ENCODE measurements around the gene MDGA2. TPM values are rescaled to one million over a fixed set of nuclear protein-coding genes. Genes with fewer than 3 reads are reported as not detected.

The MDGA2 gene
- total RNA-seq, 5 donors from 2014 or later (not counting 1 experiment from before 2014, with no cell fraction given) = not detected

DNA sequence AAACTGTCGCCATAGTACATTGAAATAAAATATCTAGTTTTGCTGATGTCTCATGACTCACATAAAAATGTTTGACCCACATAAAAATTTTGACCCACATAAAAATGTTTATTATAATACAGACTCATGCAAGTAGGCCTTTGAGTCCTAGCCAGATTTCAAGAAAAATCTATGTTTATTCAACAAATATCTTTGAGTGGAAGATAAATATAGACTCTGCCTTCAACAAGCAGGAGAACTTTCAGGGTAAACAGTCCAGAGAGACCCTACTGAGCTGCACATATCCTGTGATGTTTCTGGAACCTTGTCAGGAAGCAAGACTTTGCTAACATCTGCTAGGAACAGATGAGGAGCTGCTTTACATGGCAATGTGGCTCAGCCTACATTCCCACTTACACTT is 283.1 kb downstream of the MDGA2 start:
- Histone ChIP-seq H3K36me3 (ENCODE audit: control insufficient read depth in 2 of 2, extremely low read depth in 1 of 2, insufficient read depth in 1 of 2, low read length in 1 of 2) (no peaks in the 10 kb centered on the region), H3K4me1 (ENCODE audit: control insufficient read depth in 1 of 2, extremely low read depth in 1 of 2, insufficient read depth in 2 of 2, low read length in 2 of 2) (no peaks in the 10 kb centered on the region), H3K27ac (ENCODE audit: low read length) (no peak overlapping the region), H3K27me3 (replicated peaks in 1 of 2; ENCODE audit: control insufficient read depth in 2 of 2, extremely low read depth in 1 of 2, insufficient read depth in 2 of 2, low read length in 1 of 2) (no peaks in the 10 kb centered on the region), H3K4me3 (ENCODE audit: control insufficient read depth in 1 of 2, extremely low read depth in 1 of 2, low read length in 1 of 2) (no peak overlapping the region), H3K9me3 (no peaks in the 10 kb centered on the region)
- WGBS (ENCODE audit: insufficient coverage) = no CpG with 5 or more reads among the region's 1 CpG
- Mint-ChIP-seq H3K27me3 (no peaks in the 10 kb centered on the region), H3K4me1 (no peaks in the 10 kb centered on the region), H3K9me3 (peaks cover 3 to 5% (median 4%) of the 10 kb centered on the region in 3 donors), H3K4me3 (no peak overlapping the region), H3K27ac (no peak overlapping the region), H3K36me3 (no peaks in the 10 kb centered on the region)
- DNase-seq (no peak), ATAC-seq (replicated peaks in 1 of 4) (no peak)
- POLR2A ChIA-PET = interaction anchor here in 1 of 2 donors (0.6 kb wide), 1 partner anchor 121 kb away, joined by 3 read pairs; no protein-coding TSS in a partner anchor
- CTCF ChIA-PET = no interaction called here

DNA sequence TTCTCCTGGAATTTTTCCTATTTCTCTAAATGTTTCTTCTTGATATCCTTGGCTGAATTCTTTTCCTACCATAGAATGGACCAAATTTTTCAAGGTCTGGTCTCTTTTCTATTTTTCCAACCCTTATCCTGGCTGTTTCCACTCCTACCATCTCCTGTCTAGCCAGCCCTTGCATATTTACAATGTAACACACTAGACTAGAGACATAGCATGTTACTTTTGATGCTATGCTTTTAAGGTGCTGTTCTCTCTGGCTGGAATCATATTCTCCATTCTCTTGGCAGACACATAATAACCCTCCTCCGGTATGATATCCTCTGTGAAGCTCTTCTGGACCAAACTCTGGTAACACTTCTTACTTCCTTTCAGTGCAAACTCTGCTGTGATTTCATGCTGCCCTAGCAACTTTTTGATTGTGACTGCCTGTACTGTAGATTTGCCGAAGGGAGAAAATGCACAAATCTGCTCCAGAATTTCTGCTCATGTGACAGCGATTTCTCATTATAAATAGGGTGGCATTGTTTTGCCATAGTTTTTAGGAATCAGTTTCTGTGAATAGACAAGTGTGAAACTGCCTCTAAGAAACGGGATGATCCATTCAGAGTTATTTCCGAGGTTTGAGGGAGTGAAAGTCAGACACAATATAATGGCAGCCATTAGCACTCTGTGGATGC is 284.4 kb downstream of the MDGA2 start:
- no peaks in the 10 kb centered on the region for H3K27me3 Mint-ChIP-seq
- H3K27me3 ChIP-seq (replicated peaks in 1 of 2; ENCODE audit: control insufficient read depth in 2 of 2, extremely low read depth in 1 of 2, insufficient read depth in 2 of 2, low read length in 1 of 2) = no peaks in the 10 kb centered on the region
- H3K9me3 ChIP-seq = no peaks in the 10 kb centered on the region
- no peaks in the 10 kb centered on the region for H3K36me3 Mint-ChIP-seq
- 83% methylated on average over 3 of the region's 5 CpGs for WGBS (ENCODE audit: insufficient coverage)
- CTCF ChIA-PET = no interaction called here
- H3K27ac Mint-ChIP-seq = no peak overlapping the region
- no peak overlapping the region for H3K27ac ChIP-seq (ENCODE audit: low read length)
- DNase-seq (no peak), ATAC-seq (replicated peaks in 1 of 4) (no peak)
- no peak overlapping the region for H3K4me3 ChIP-seq (ENCODE audit: control insufficient read depth in 1 of 2, extremely low read depth in 1 of 2, low read length in 1 of 2)
- H3K9me3 Mint-ChIP-seq = peaks cover 0 to 5% (median 3%) of the 10 kb centered on the region in 3 donors
- POLR2A ChIA-PET = no interaction called here
- no peaks in the 10 kb centered on the region for H3K4me1 ChIP-seq (ENCODE audit: control insufficient read depth in 1 of 2, extremely low read depth in 1 of 2, insufficient read depth in 2 of 2, low read length in 2 of 2)
- no peaks in the 10 kb centered on the region for H3K36me3 ChIP-seq (ENCODE audit: control insufficient read depth in 2 of 2, extremely low read depth in 1 of 2, insufficient read depth in 1 of 2, low read length in 1 of 2)
- H3K4me1 Mint-ChIP-seq = no peaks in the 10 kb centered on the region
- H3K4me3 Mint-ChIP-seq = no peak overlapping the region

DNA sequence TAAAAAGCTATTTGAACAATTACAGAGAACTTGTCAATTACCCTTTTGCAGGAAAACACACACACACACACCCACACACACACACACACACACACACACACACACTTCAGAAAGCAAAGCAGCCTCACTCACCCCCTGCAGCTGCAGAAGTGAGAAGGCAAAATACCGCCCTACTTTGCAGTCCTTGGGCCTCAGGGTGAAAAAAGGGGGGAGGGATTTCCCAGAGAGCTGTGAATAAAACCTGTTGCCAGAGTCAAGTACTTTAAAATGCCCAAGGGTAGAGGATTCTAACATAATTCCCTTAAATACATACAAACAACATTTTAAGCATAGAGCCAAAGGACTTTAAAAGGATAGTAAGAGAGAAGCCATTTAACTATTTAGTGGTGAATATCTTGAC is 285.9 kb downstream of the MDGA2 start:
- Histone ChIP-seq H3K9me3 (no peaks in the 10 kb centered on the region), H3K27me3 (replicated peaks in 1 of 2; ENCODE audit: control insufficient read depth in 2 of 2, extremely low read depth in 1 of 2, insufficient read depth in 2 of 2, low read length in 1 of 2) (no peaks in the 10 kb centered on the region), H3K36me3 (ENCODE audit: control insufficient read depth in 2 of 2, extremely low read depth in 1 of 2, insufficient read depth in 1 of 2, low read length in 1 of 2) (no peaks in the 10 kb centered on the region), H3K27ac (ENCODE audit: low read length) (no peak overlapping the region), H3K4me3 (ENCODE audit: control insufficient read depth in 1 of 2, extremely low read depth in 1 of 2, low read length in 1 of 2) (no peak overlapping the region), H3K4me1 (ENCODE audit: control insufficient read depth in 1 of 2, extremely low read depth in 1 of 2, insufficient read depth in 2 of 2, low read length in 2 of 2) (no peaks in the 10 kb centered on the region)
- H3K27ac Mint-ChIP-seq = no peak overlapping the region
- H3K36me3 Mint-ChIP-seq = no peaks in the 10 kb centered on the region
- H3K4me3 Mint-ChIP-seq = no peak overlapping the region
- ChIA-PET CTCF (interaction anchor here in 1 of 2 donors (0.7 kb wide), 1 partner anchor 441 kb away, joined by 3 read pairs; no protein-coding TSS in a partner anchor), POLR2A (no interaction called here)
- ATAC-seq (replicated peaks in 1 of 4) = no peak
- no CpG with 5 or more reads among the region's 1 CpG for WGBS (ENCODE audit: insufficient coverage)
- H3K9me3 Mint-ChIP-seq = peaks cover 0 to 5% (median 3%) of the 10 kb centered on the region in 3 donors
- H3K27me3 Mint-ChIP-seq = no peaks in the 10 kb centered on the region
- DNase-seq = no peak
- H3K4me1 Mint-ChIP-seq = no peaks in the 10 kb centered on the region

DNA sequence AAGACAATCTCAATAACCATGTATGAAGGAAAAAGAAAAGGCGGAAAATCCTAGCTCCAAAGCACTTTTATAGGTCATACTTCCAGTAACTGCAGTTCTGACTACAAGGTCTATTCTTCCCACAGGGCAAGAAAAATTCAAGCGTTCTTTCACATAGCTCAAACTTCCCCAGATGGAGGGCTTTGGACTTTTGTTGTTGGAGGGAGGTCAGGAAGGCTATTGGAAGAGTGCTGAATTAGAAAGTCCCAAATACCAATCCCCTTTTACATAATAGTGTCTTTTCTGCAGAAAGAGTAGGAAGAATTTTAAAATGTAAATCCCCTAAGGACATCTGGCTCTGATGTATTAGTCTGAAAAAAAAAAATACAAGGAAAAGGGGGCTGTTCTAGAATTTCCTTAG is 309.4 kb downstream of the MDGA2 start:
- no peak for ATAC-seq (replicated peaks in 1 of 4)
- Histone ChIP-seq H3K27me3 (replicated peaks in 1 of 2; ENCODE audit: control insufficient read depth in 2 of 2, extremely low read depth in 1 of 2, insufficient read depth in 2 of 2, low read length in 1 of 2) (no peaks in the 10 kb centered on the region), H3K4me1 (ENCODE audit: control insufficient read depth in 1 of 2, extremely low read depth in 1 of 2, insufficient read depth in 2 of 2, low read length in 2 of 2) (no peaks in the 10 kb centered on the region), H3K27ac (ENCODE audit: low read length) (no peak overlapping the region), H3K9me3 (no peaks in the 10 kb centered on the region), H3K36me3 (ENCODE audit: control insufficient read depth in 2 of 2, extremely low read depth in 1 of 2, insufficient read depth in 1 of 2, low read length in 1 of 2) (no peaks in the 10 kb centered on the region), H3K4me3 (ENCODE audit: control insufficient read depth in 1 of 2, extremely low read depth in 1 of 2, low read length in 1 of 2) (no peak overlapping the region)
- Mint-ChIP-seq H3K4me1 (no peaks in the 10 kb centered on the region), H3K27me3 (no peaks in the 10 kb centered on the region), H3K4me3 (no peak overlapping the region), H3K36me3 (no peaks in the 10 kb centered on the region), H3K9me3 (peaks cover 0 to 18% (median 3%) of the 10 kb centered on the region in 3 donors), H3K27ac (no peak overlapping the region)
- WGBS (ENCODE audit: insufficient coverage) = no CpG with 5 or more reads among the region's 2 CpGs
- CTCF ChIA-PET = no interaction called here
- no peak for DNase-seq
- POLR2A ChIA-PET = no interaction called here

DNA sequence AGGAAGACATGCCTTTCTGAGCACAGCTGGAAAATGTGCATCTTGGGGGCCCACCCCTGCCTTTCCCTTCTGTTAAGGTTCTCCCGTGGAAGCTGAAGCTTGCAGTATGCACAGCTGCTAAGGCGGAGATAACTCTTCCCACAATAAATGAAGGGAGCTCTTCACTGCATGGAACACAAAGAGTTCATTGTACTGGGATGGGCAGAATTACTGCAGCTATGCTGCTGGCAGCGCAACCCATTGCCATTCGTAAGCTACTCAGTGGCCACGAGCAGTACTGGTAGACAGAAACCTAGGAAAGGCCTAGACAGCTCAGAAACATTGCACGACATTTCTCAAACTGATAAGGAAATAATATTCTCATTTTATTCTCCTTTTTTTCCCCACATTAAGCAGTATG is 310.2 kb downstream of the MDGA2 start:
- no peak overlapping the region for H3K4me3 ChIP-seq (ENCODE audit: control insufficient read depth in 1 of 2, extremely low read depth in 1 of 2, low read length in 1 of 2)
- Mint-ChIP-seq H3K27me3 (no peaks in the 10 kb centered on the region), H3K9me3 (peaks cover 0 to 18% (median 7%) of the 10 kb centered on the region in 3 donors), H3K36me3 (no peaks in the 10 kb centered on the region), H3K27ac (no peak overlapping the region), H3K4me1 (no peaks in the 10 kb centered on the region), H3K4me3 (no peak overlapping the region)
- no peaks in the 10 kb centered on the region for H3K4me1 ChIP-seq (ENCODE audit: control insufficient read depth in 1 of 2, extremely low read depth in 1 of 2, insufficient read depth in 2 of 2, low read length in 2 of 2)
- 100% methylated on average over 3 of the region's 6 CpGs for WGBS (ENCODE audit: insufficient coverage)
- DNase-seq (no peak), ATAC-seq (replicated peaks in 1 of 4) (no peak)
- no peaks in the 10 kb centered on the region for H3K27me3 ChIP-seq (replicated peaks in 1 of 2; ENCODE audit: control insufficient read depth in 2 of 2, extremely low read depth in 1 of 2, insufficient read depth in 2 of 2, low read length in 1 of 2)
- ChIA-PET POLR2A (interaction anchor here in 1 of 2 donors (0.5 kb wide), 1 partner anchor 789 kb away, joined by 3 read pairs; no protein-coding TSS in a partner anchor), CTCF (no interaction called here)
- no peak overlapping the region for H3K27ac ChIP-seq (ENCODE audit: low read length)
- no peaks in the 10 kb centered on the region for H3K36me3 ChIP-seq (ENCODE audit: control insufficient read depth in 2 of 2, extremely low read depth in 1 of 2, insufficient read depth in 1 of 2, low read length in 1 of 2)
- no peaks in the 10 kb centered on the region for H3K9me3 ChIP-seq

DNA sequence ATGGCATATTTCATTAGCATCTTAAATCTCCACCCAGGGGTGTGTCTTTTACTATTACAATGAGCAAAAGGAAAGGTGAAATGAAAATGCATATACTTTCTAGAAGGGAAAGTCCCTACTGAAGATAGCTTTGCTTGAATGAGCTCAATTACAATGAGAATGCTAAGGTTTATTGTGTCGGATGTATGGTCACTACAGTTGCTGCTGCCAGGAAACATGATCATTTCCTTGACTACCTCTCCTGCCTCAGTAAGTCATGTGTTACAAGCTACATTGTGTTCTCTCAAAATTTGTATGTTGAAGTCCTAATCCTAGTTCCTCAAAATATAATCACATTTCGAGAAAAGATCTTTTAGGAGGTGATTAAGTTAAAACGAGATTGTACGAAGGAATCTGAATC is 322.2 kb downstream of the MDGA2 start:
- Mint-ChIP-seq H3K4me3 (no peak overlapping the region), H3K4me1 (no peaks in the 10 kb centered on the region), H3K9me3 (peaks cover 5 to 16% (median 14%) of the 10 kb centered on the region in 3 donors), H3K27me3 (no peaks in the 10 kb centered on the region), H3K27ac (no peak overlapping the region), H3K36me3 (no peaks in the 10 kb centered on the region)
- no peak for DNase-seq
- ChIA-PET POLR2A (no interaction called here), CTCF (no interaction called here)
- no peak overlapping the region for H3K4me3 ChIP-seq (ENCODE audit: control insufficient read depth in 1 of 2, extremely low read depth in 1 of 2, low read length in 1 of 2)
- ATAC-seq (replicated peaks in 1 of 4) = no peak
- H3K27ac ChIP-seq (ENCODE audit: low read length) = no peak overlapping the region
- no peaks in the 10 kb centered on the region for H3K9me3 ChIP-seq
- no peaks in the 10 kb centered on the region for H3K27me3 ChIP-seq (replicated peaks in 1 of 2; ENCODE audit: control insufficient read depth in 2 of 2, extremely low read depth in 1 of 2, insufficient read depth in 2 of 2, low read length in 1 of 2)
- H3K36me3 ChIP-seq (ENCODE audit: control insufficient read depth in 2 of 2, extremely low read depth in 1 of 2, insufficient read depth in 1 of 2, low read length in 1 of 2) = no peaks in the 10 kb centered on the region
- no peaks in the 10 kb centered on the region for H3K4me1 ChIP-seq (ENCODE audit: control insufficient read depth in 1 of 2, extremely low read depth in 1 of 2, insufficient read depth in 2 of 2, low read length in 2 of 2)
- WGBS (ENCODE audit: insufficient coverage) = no CpG with 5 or more reads among the region's 4 CpGs
